ENCODE measurements around the gene RAP2C.

Gene RAP2C

DNA sequence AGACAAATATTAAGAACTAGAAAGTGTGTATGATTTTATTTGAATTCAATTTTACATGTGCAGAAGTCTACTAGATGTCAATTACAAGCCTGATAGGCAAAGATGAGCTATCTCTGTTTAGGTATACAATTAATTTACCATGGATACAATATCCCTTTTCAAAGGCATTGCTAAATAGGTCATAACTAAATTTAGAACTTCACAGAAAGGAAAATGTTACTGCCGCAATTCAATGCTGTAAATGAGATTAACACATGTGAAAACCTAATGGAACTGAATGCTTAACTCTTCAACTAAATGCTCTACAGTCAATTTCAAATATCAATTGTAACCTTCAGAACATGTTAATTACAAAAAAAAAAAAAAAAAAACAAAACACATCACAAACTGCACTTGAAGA, 14.6 kb downstream of the RAP2C start (continued):
- TF ChIP-seq, protein P1, sequence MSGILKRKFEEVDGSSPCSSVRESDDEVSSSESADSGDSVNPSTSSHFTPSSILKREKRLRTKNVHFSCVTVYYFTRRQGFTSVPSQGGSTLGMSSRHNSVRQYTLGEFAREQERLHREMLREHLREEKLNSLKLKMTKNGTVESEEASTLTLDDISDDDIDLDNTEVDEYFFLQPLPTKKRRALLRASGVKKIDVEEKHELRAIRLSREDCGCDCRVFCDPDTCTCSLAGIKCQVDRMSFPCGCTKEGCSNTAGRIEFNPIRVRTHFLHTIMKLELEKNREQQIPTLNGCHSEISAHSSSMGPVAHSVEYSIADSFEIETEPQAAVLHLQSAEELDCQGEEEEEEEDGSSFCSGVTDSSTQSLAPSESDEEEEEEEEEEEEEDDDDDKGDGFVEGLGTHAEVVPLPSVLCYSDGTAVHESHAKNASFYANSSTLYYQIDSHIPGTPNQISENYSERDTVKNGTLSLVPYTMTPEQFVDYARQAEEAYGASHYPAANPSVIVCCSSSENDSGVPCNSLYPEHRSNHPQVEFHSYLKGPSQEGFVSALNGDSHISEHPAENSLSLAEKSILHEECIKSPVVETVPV (CRISPR knock-in tag; IDR thresholded peaks at IDR 0.05) = no peak
- TF ChIP-seq, protein P2, sequence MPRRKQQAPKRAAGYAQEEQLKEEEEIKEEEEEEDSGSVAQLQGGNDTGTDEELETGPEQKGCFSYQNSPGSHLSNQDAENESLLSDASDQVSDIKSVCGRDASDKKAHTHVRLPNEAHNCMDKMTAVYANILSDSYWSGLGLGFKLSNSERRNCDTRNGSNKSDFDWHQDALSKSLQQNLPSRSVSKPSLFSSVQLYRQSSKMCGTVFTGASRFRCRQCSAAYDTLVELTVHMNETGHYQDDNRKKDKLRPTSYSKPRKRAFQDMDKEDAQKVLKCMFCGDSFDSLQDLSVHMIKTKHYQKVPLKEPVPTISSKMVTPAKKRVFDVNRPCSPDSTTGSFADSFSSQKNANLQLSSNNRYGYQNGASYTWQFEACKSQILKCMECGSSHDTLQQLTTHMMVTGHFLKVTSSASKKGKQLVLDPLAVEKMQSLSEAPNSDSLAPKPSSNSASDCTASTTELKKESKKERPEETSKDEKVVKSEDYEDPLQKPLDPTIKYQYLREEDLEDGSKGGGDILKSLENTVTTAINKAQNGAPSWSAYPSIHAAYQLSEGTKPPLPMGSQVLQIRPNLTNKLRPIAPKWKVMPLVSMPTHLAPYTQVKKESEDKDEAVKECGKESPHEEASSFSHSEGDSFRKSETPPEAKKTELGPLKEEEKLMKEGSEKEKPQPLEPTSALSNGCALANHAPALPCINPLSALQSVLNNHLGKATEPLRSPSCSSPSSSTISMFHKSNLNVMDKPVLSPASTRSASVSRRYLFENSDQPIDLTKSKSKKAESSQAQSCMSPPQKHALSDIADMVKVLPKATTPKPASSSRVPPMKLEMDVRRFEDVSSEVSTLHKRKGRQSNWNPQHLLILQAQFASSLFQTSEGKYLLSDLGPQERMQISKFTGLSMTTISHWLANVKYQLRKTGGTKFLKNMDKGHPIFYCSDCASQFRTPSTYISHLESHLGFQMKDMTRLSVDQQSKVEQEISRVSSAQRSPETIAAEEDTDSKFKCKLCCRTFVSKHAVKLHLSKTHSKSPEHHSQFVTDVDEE (CRISPR knock-in tag; IDR thresholded peaks at IDR 0.05) = no peak
- TF ChIP-seq ARNTL (CRISPR knock-in tag; IDR thresholded peaks at IDR 0.05; ENCODE audit: borderline replicate concordance, low read depth) (no peak), PPARA (CRISPR knock-in tag; IDR thresholded peaks at IDR 0.05; ENCODE audit: borderline replicate concordance) (no peak), TCF4 (CRISPR knock-in tag; IDR thresholded peaks at IDR 0.05; ENCODE audit: borderline replicate concordance) (no peak)
- TF ChIP-seq, protein P3, sequence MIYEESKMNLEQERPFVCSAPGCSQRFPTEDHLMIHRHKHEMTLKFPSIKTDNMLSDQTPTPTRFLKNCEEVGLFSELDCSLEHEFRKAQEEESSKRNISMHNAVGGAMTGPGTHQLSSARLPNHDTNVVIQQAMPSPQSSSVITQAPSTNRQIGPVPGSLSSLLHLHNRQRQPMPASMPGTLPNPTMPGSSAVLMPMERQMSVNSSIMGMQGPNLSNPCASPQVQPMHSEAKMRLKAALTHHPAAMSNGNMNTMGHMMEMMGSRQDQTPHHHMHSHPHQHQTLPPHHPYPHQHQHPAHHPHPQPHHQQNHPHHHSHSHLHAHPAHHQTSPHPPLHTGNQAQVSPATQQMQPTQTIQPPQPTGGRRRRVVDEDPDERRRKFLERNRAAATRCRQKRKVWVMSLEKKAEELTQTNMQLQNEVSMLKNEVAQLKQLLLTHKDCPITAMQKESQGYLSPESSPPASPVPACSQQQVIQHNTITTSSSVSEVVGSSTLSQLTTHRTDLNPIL (CRISPR knock-in tag; IDR thresholded peaks at IDR 0.05; ENCODE audit: low read depth) = no peak

DNA sequence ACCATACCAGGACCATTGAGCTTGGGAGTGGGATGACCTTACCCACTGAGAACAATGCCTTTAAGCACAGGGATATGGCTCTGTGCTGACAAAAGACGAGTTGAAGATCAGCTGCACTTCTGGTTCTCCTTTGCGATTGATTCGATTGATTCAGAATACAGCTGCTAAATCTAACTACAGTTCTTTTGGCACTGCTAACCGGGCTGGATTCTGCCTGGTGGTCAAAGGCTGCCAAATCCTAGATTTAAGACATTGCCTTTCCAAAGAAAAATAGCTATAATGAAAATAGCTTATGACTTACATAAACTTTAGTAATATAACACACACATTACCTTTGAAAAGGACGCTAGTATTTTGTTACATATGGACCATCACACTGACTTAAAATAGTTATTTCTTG, 18.3 kb downstream of the RAP2C start:
- ATAC-seq = no peak
- TF ChIP-seq, protein P3 (CRISPR knock-in tag; IDR thresholded peaks at IDR 0.05; ENCODE audit: low read depth) = no peak
- TF ChIP-seq ZNF8 (CRISPR knock-in tag; IDR thresholded peaks at IDR 0.05) = no peak
- no peak for TF ChIP-seq RARB (CRISPR knock-in tag; IDR thresholded peaks at IDR 0.05)
- no peak for TF ChIP-seq BACH2 (CRISPR knock-in tag; IDR thresholded peaks at IDR 0.05; ENCODE audit: borderline replicate concordance)
- TF ChIP-seq GLIS3 (CRISPR knock-in tag; IDR thresholded peaks at IDR 0.05) = no peak
- TF ChIP-seq, protein P4, sequence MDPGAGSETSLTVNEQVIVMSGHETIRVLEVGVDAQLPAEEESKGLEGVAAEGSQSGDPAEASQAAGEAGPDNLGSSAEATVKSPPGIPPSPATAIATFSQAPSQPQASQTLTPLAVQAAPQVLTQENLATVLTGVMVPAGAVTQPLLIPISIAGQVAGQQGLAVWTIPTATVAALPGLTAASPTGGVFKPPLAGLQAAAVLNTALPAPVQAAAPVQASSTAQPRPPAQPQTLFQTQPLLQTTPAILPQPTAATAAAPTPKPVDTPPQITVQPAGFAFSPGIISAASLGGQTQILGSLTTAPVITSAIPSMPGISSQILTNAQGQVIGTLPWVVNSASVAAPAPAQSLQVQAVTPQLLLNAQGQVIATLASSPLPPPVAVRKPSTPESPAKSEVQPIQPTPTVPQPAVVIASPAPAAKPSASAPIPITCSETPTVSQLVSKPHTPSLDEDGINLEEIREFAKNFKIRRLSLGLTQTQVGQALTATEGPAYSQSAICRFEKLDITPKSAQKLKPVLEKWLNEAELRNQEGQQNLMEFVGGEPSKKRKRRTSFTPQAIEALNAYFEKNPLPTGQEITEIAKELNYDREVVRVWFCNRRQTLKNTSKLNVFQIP (CRISPR knock-in tag; IDR thresholded peaks at IDR 0.05; ENCODE audit: borderline replicate concordance, low read depth) = no peak
- no peak for TF ChIP-seq ISL1 (CRISPR knock-in tag; IDR thresholded peaks at IDR 0.05)
- TF ChIP-seq, protein P1 (CRISPR knock-in tag; IDR thresholded peaks at IDR 0.05) = no peak
- TF ChIP-seq OSR1 (CRISPR knock-in tag; IDR thresholded peaks at IDR 0.05) = no peak
- TF ChIP-seq TOX (CRISPR knock-in tag; IDR thresholded peaks at IDR 0.05; ENCODE audit: borderline replicate concordance) = no peak
- TF ChIP-seq ARNTL (CRISPR knock-in tag; IDR thresholded peaks at IDR 0.05; ENCODE audit: borderline replicate concordance, low read depth) = no peak
- no peak for TF ChIP-seq ZNF565 (CRISPR knock-in tag; conservative IDR thresholded peaks at IDR 0.05; ENCODE audit: low read depth)

DNA sequence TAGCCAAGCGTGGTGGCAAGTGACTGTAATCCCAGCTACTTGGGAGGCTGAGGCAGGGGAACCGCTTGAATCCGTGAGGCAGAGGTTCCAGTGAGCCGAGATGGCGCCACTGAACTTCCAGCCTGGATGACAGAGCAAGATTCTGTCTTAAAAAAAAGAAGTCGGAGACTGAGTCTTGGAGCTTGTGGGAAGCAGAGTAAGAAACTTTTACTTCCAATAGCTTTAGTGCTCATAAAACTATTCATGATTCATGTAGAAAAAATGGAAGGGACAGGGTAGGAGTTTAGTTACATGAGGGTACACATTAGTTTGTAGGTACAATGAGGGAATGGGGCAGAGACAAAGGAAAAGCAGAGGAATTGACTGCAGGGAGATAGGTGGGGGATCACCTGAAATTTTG, 19.3 kb downstream of the RAP2C start:
- no peak for ATAC-seq
- TF ChIP-seq ZFP30 (CRISPR knock-in tag; IDR thresholded peaks at IDR 0.05) = no peak
- no peak for TF ChIP-seq ZNF70 (CRISPR knock-in tag; IDR thresholded peaks at IDR 0.05)
- no peak for TF ChIP-seq OSR1 (CRISPR knock-in tag; IDR thresholded peaks at IDR 0.05)
- TF ChIP-seq, protein P1 (CRISPR knock-in tag; IDR thresholded peaks at IDR 0.05) = no peak
- TF ChIP-seq PPARA (CRISPR knock-in tag; IDR thresholded peaks at IDR 0.05; ENCODE audit: borderline replicate concordance) = no peak
- TF ChIP-seq CSDC2 (CRISPR knock-in tag; IDR thresholded peaks at IDR 0.05) = no peak
- no peak for TF ChIP-seq SNAI2 (CRISPR knock-in tag; IDR thresholded peaks at IDR 0.05)
- TF ChIP-seq TOX (CRISPR knock-in tag; IDR thresholded peaks at IDR 0.05; ENCODE audit: borderline replicate concordance) = no peak
- TF ChIP-seq TCF4 (CRISPR knock-in tag; IDR thresholded peaks at IDR 0.05; ENCODE audit: borderline replicate concordance) = no peak
- TF ChIP-seq ZNF565 (CRISPR knock-in tag; conservative IDR thresholded peaks at IDR 0.05; ENCODE audit: low read depth) = no peak
- TF ChIP-seq ESRRG (CRISPR knock-in tag; IDR thresholded peaks at IDR 0.05) = no peak
- TF ChIP-seq ARNTL (CRISPR knock-in tag; IDR thresholded peaks at IDR 0.05; ENCODE audit: borderline replicate concordance, low read depth) = no peak
- no peak for TF ChIP-seq BACH2 (CRISPR knock-in tag; IDR thresholded peaks at IDR 0.05; ENCODE audit: borderline replicate concordance)
- TF ChIP-seq, protein P2 (CRISPR knock-in tag; IDR thresholded peaks at IDR 0.05) = no peak
- no peak for TF ChIP-seq RARB (CRISPR knock-in tag; IDR thresholded peaks at IDR 0.05)
- no peak for TF ChIP-seq ZC3H10 (CRISPR knock-in tag; IDR thresholded peaks at IDR 0.05)
